Measurements from ENCODE around the gene MACROD2.

- TF ChIP-seq CTCF (IDR thresholded peaks at IDR 0.05; ENCODE audit: low read depth, low read length, missing input control) (no peak), YY1 (IDR thresholded peaks at IDR 0.05) (no peak), MAX (IDR thresholded peaks at IDR 0.05) (no peak), SP1 (IDR thresholded peaks at IDR 0.05) (no peak), ATF3 (IDR thresholded peaks at IDR 0.05) (no peak), REST (IDR thresholded peaks at IDR 0.05) (no peak), GABPA (IDR thresholded peaks at IDR 0.05 in 1 of 2, conservative IDR thresholded peaks at IDR 0.05 in 1 of 2) (no peak), ZBTB33 (IDR thresholded peaks at IDR 0.05) (no peak), EGR1 (IDR thresholded peaks at IDR 0.05; ENCODE audit: low read depth in 2 of 2) (no peak)
Observed at GRCh38 chr20:16005915-16006493, 2010.7 kb downstream of the MACROD2 start.

Measured in liver (tissue), 3 donors.